HEK293 (cell line): ENCODE measurements around the gene SH3BP2.

Source experiments
- CTCF ChIA-PET: fragments of 350-600 bp; formaldehyde crosslinking; extraction: SDS; loops from one replicate; lab custom pipeline; 2021; ENCODE audit warnings: antibody characterized with exemption; lab: Yijun Ruan, JAX
- POLR2A ChIA-PET: fragments of 300-600 bp; formaldehyde crosslinking; extraction: SDS; loops from one replicate; lab custom pipeline; 2020; ENCODE audit warnings: antibody characterized with exemption, inconsistent platforms; lab: Yijun Ruan, JAX
- H3K27ac ChIP-seq: fragments of 200-500 bp; sonication (Bioruptor generic); 2 replicates; pipeline ENCODE4 v1.5.1; 2014; ENCODE audit warnings: low read depth, low read length, control low read depth, inconsistent platforms; ENCODE audit errors: extremely low read depth
- H3K36me3 ChIP-seq, 2 experiments: fragments of 200-500 bp in 1 of 2; sonication (Bioruptor generic) in 1 of 2; 1 replicate in 1 of 2; 2 replicates in 1 of 2; pipeline ENCODE4 v1.5.1; 2014 to 2017; ENCODE audit warnings: inconsistent platforms in 2 of 2, low read length in 2 of 2; ENCODE audit not compliant: control insufficient read depth in 2 of 2, insufficient read depth in 1 of 2
- H3K4me1 ChIP-seq: fragments of 200-500 bp; sonication (Bioruptor generic); 2 replicates; pipeline ENCODE4 v1.5.1; 2014; ENCODE audit warnings: mild to moderate bottlenecking, low read length, inconsistent platforms; ENCODE audit not compliant: control insufficient read depth, insufficient read depth
- H3K4me3 ChIP-seq: 2 replicates; pipeline ENCODE4 v1.5.1; 2011; ENCODE audit warnings: low read depth, mild to moderate bottlenecking, control low read depth, low read length, moderate library complexity
- H3K9me3 ChIP-seq: fragments of 200-500 bp; sonication (Bioruptor generic); 2 replicates; pipeline ENCODE4 v1.5.1; 2014; ENCODE audit warnings: low read depth, low read length, inconsistent platforms; ENCODE audit not compliant: control insufficient read depth, insufficient read depth
- EGR2 ChIP-seq: fragments of 450-650 bp; formaldehyde crosslinking; IDR thresholded peaks from 2 replicates; pipeline ENCODE4 v1.5.1; 2016; ENCODE audit warnings: low read depth, missing biosample characterization, missing genetic modification characterization
- KLF8 ChIP-seq: fragments of 450-650 bp; formaldehyde crosslinking; IDR thresholded peaks from 2 replicates; pipeline ENCODE4 v1.5.1; 2016; ENCODE audit warnings: missing biosample characterization, missing genetic modification characterization
- OSR2 ChIP-seq: fragments of 450-650 bp; formaldehyde crosslinking; IDR thresholded peaks from 2 replicates; pipeline ENCODE4 v1.5.1; 2016; ENCODE audit warnings: missing biosample characterization, missing genetic modification characterization
- SCRT2 ChIP-seq: fragments of 450-650 bp; formaldehyde crosslinking; IDR thresholded peaks from 2 replicates; pipeline ENCODE4 v1.5.1; 2016; ENCODE audit warnings: missing biosample characterization, missing genetic modification characterization
- ZBTB17 ChIP-seq: fragments of 450-650 bp; formaldehyde crosslinking; IDR thresholded peaks from 2 replicates; pipeline ENCODE4 v1.5.1; 2016; ENCODE audit warnings: missing biosample characterization, missing genetic modification characterization
- ZBTB48 ChIP-seq: fragments of 450-650 bp; formaldehyde crosslinking; IDR thresholded peaks from 2 replicates; pipeline ENCODE4 v1.5.1; 2016; ENCODE audit warnings: missing biosample characterization, missing genetic modification characterization
- ZIC2 ChIP-seq: fragments of 450-650 bp; formaldehyde crosslinking; IDR thresholded peaks from 2 replicates; pipeline ENCODE4 v1.5.1; 2016; ENCODE audit warnings: missing biosample characterization, missing genetic modification characterization
- ZNF19 ChIP-seq: fragments of 450-650 bp; formaldehyde crosslinking; IDR thresholded peaks from 2 replicates; pipeline ENCODE4; 2016; ENCODE audit warnings: missing biosample characterization, missing genetic modification characterization, low read depth
- ZNF223 ChIP-seq: fragments of 450-650 bp; formaldehyde crosslinking; IDR thresholded peaks from 2 replicates; pipeline ENCODE4 v1.5.1; 2016; ENCODE audit warnings: missing biosample characterization, missing genetic modification characterization
- ZNF274 ChIP-seq, 2 experiments: fragments of 200-500 bp in 1 of 2; fragments of 450-650 bp in 1 of 2; sonication (Bioruptor generic) in 1 of 2; formaldehyde crosslinking in 1 of 2; IDR thresholded peaks; 2 replicates each; pipeline versions ENCODE4 v1.5.1 to v1.6.1; 2014 to 2016; ENCODE audit warnings: borderline replicate concordance in 1 of 2, inconsistent platforms in 1 of 2, low read length in 1 of 2, missing biosample characterization in 1 of 2, missing genetic modification characterization in 1 of 2
- ZNF302 ChIP-seq: fragments of 450-650 bp; formaldehyde crosslinking; IDR thresholded peaks from 2 replicates; pipeline ENCODE4 v1.5.1; 2016; ENCODE audit warnings: missing biosample characterization, missing genetic modification characterization, low read depth
- ZNF629 ChIP-seq: fragments of 450-650 bp; formaldehyde crosslinking; IDR thresholded peaks from 2 replicates; pipeline ENCODE4 v1.5.1; 2017; ENCODE audit warnings: missing biosample characterization, missing genetic modification characterization
- ZNF792 ChIP-seq: fragments of 450-650 bp; formaldehyde crosslinking; IDR thresholded peaks from 2 replicates; pipeline ENCODE4 v1.5.1; 2016; ENCODE audit warnings: missing biosample characterization, missing genetic modification characterization
- ZNF830 ChIP-seq: fragments of 450-650 bp; IDR thresholded peaks from 2 replicates; pipeline ENCODE4 v1.5.0; 2018; ENCODE audit warnings: missing biosample characterization, missing genetic modification characterization, low read depth, mild to moderate bottlenecking, moderate library complexity
- TF ChIP-seq, protein P1 (sequence below): fragments of 450-650 bp; formaldehyde crosslinking; IDR thresholded peaks from 2 replicates; pipeline ENCODE4 v1.5.1; 2016; ENCODE audit warnings: missing biosample characterization, missing genetic modification characterization
- TF ChIP-seq, protein P2 (sequence below): fragments of 450-650 bp; formaldehyde crosslinking; IDR thresholded peaks from 2 replicates; pipeline ENCODE4 v1.5.1; 2016; ENCODE audit warnings: missing biosample characterization, missing genetic modification characterization
- TF ChIP-seq, protein P3 (sequence below): fragments of 450-650 bp; formaldehyde crosslinking; IDR thresholded peaks from 2 replicates; pipeline ENCODE4 v1.5.1; 2016; ENCODE audit warnings: missing biosample characterization, missing genetic modification characterization
- TF ChIP-seq, protein P4 (sequence below): fragments of 450-650 bp; formaldehyde crosslinking; IDR thresholded peaks from 2 replicates; pipeline ENCODE4 v1.5.1; 2016; ENCODE audit warnings: missing biosample characterization, missing genetic modification characterization

Gene SH3BP2

DNA sequence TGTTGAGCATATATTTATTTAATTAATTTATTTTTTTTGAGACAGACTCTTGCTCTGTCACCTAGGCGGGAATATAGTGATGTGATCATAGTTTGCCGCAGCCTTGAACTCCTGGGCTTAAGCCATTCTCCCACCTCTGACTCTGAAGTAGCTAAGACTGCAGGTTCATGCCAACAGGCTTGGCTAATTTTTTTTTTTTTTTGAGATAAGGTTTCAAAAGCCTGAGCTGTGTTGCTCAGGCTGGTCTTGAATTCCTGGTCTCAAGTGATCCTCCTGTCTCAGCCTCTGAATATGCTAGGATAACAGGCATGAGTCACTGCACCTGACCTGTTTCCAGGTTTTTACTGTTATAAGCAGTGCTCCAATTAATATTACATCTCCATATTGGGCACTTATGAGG is 55.6 kb downstream of the SH3BP2 start:
- TF ChIP-seq ZBTB48 (tag by site-specific recombination) (no peak), ZNF629 (peak; percentile 38; the same call in 1 of the 2 replicates), KLF8 (tag by site-specific recombination) (peak; percentile 27; the same call in 1 of the 2 replicates), ZNF223 (tag by site-specific recombination) (no peak), ZIC2 (no peak), SCRT2 (peak; percentile 32; the same call in 1 of the 2 replicates), ZNF274 (IDR thresholded peaks at IDR 0.05; ENCODE audit: low read length) (no peak), ZNF274 (tag by site-specific recombination; IDR thresholded peaks at IDR 0.05; ENCODE audit: borderline replicate concordance) (no peak), ZNF830 (tag by site-specific recombination) (no peak), OSR2 (tag by site-specific recombination) (peak; percentile 51; the same call in 1 of the 2 replicates), ZBTB17 (tag by site-specific recombination) (peak; percentile 19; the same call in 1 of the 2 replicates), ZNF19 (tag by site-specific recombination) (no peak), EGR2 (no peak), ZNF302 (tag by site-specific recombination) (no peak), ZNF792 (no peak)
- TF ChIP-seq, protein P1, sequence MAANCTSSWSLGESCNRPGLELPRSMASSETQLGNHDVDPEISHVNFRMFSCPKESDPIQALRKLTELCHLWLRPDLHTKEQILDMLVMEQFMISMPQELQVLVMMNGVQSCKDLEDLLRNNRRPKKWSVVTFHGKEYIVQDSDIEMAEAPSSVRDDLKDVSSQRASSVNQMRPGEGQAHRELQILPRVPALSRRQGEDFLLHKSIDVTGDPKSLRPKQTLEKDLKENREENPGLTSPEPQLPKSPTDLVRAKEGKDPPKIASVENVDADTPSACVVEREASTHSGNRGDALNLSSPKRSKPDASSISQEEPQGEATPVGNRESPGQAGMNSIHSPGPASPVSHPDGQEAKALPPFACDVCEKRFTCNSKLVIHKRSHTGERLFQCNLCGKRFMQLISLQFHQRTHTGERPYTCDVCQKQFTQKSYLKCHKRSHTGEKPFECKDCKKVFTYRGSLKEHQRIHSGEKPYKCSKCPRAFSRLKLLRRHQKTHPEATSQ (tag by site-specific recombination): no peak
- TF ChIP-seq, protein P2, sequence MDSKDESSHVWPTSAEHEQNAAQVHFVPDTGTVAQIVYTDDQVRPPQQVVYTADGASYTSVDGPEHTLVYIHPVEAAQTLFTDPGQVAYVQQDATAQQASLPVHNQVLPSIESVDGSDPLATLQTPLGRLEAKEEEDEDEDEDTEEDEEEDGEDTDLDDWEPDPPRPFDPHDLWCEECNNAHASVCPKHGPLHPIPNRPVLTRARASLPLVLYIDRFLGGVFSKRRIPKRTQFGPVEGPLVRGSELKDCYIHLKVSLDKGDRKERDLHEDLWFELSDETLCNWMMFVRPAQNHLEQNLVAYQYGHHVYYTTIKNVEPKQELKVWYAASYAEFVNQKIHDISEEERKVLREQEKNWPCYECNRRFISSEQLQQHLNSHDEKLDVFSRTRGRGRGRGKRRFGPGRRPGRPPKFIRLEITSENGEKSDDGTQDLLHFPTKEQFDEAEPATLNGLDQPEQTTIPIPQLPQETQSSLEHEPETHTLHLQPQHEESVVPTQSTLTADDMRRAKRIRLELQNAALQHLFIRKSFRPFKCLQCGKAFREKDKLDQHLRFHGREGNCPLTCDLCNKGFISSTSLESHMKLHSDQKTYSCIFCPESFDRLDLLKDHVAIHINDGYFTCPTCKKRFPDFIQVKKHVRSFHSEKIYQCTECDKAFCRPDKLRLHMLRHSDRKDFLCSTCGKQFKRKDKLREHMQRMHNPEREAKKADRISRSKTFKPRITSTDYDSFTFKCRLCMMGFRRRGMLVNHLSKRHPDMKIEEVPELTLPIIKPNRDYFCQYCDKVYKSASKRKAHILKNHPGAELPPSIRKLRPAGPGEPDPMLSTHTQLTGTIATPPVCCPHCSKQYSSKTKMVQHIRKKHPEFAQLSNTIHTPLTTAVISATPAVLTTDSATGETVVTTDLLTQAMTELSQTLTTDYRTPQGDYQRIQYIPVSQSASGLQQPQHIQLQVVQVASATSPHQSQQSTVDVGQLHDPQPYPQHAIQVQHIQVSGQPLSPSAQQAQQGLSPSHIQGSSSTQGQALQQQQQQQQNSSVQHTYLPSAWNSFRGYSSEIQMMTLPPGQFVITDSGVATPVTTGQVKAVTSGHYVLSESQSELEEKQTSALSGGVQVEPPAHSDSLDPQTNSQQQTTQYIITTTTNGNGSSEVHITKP (tag by site-specific recombination): 0 out of 2 replicates have a peak, but pooled peaks have one; percentile 22
- TF ChIP-seq, protein P3, sequence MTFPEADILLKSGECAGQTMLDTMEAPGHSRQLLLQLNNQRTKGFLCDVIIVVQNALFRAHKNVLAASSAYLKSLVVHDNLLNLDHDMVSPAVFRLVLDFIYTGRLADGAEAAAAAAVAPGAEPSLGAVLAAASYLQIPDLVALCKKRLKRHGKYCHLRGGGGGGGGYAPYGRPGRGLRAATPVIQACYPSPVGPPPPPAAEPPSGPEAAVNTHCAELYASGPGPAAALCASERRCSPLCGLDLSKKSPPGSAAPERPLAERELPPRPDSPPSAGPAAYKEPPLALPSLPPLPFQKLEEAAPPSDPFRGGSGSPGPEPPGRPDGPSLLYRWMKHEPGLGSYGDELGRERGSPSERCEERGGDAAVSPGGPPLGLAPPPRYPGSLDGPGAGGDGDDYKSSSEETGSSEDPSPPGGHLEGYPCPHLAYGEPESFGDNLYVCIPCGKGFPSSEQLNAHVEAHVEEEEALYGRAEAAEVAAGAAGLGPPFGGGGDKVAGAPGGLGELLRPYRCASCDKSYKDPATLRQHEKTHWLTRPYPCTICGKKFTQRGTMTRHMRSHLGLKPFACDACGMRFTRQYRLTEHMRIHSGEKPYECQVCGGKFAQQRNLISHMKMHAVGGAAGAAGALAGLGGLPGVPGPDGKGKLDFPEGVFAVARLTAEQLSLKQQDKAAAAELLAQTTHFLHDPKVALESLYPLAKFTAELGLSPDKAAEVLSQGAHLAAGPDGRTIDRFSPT: 0 out of 2 replicates have a peak, but pooled peaks have one; percentile 22
- TF ChIP-seq, protein P4, sequence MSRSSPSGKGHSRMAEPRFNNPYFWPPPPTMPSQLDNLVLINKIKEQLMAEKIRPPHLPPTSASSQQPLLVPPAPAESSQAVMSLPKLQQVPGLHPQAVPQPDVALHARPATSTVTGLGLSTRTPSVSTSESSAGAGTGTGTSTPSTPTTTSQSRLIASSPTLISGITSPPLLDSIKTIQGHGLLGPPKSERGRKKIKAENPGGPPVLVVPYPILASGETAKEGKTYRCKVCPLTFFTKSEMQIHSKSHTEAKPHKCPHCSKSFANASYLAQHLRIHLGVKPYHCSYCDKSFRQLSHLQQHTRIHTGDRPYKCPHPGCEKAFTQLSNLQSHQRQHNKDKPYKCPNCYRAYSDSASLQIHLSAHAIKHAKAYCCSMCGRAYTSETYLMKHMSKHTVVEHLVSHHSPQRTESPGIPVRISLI (tag by site-specific recombination): peak; percentile 85
- ChIA-PET CTCF (interaction anchor here (0.8 kb wide), 1 partner anchor 24 kb away, joined by 3 read pairs; no protein-coding TSS in a partner anchor), POLR2A (interaction anchor here (0.7 kb wide), 1 partner anchor 108 kb away, joined by 4 read pairs; no protein-coding TSS in a partner anchor)
- Histone ChIP-seq H3K4me1 (no peaks in the 10 kb centered on the region), H3K4me3 (no peak overlapping the region), H3K9me3 (no peaks in the 10 kb centered on the region), H3K27ac (no peak overlapping the region), H3K36me3 (peaks cover 0 to under 1% of the 10 kb centered on the region in 2 experiments; a peak in 1 of 3 replicates)
